Suppressor macrophage treated with lipopolysaccharide for 1 hour (primary cell): Measurements from ENCODE around the gene RBM26.

ENCODE experiments used
- DNase-seq, 3 donors: peaks; one replicate each; pipeline ENCODE4 v3.0.0-alpha.2; 2020 to 2022

The RBM26 gene

DNA sequence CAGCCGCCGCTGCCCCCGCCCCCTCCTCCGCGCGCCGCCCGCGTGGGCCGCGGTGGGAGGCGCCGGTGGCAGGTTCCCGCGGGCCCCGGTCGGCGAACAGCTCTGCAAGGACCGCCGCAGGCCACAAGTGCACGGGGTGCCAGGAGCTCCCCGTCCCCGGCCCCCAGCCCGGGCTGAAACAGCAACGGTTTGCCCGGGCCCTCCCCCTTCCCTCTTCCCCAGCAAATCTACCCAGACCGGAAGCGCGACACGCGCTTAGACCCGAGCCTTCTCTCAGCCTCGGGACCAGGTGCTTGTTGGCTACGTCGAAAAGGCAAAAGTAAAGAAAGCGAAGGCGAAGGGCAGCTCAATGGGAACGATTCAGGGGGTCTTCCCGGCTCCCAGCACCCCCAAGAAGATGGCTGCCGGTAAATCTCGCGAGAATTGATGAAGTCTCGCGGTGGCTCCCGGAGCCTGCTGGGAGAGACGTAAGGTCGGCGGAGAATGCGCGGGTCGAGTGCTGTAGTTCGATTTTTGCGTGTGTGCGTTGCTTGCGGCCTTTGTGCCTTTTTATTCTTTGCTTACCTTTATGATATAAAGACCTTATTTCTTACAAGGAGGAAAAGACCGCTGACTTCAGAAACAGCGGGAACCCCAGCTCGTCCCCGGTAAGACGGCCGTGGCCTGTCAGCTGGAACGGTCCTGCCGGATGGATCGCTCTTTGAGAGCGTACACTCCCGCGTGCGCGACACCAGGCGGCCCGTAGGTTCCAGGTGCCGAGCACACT lies at the start of gene RBM26:
Gene RBM26, minus strand, starts transcription at position 425 of the 766 bp plus-strand sequence. CDS start 481 bp downstream, outside the sequence.
- DNase-seq, result peak; percentile 95 to 98 (median 96)

GRCh38 chr13:79455331-79455730 lies 49.3 kb upstream of the RBM26 start:
- no peak for DNase-seq

GRCh38 chr13:79452239-79452913 lies 46.3 kb upstream of the RBM26 start:
- DNase-seq, result no peak

GRCh38 chr13:79451500-79451962 lies 45.5 kb upstream of the RBM26 start:
- DNase-seq, result peak; percentile 91 to 96 (median 92)

DNA sequence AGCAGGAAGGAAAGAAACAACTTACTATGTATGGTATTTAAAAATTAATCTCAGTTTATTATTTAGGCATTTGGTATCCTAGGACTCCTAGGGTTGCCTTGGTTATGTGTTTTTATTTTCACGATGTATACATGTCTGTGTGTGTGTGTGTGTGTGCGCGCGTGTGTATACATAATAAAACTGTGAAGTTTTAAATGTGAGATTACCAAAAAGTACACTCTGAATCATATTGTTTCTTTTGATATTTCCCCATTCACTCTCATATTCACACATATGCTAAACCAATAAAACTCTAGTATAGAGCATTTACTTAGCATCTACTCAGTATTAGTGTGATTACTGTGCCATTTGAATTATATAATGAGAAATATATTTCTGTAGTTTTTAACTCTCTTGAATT lies 44.1 kb upstream of the RBM26 start:
- DNase-seq, result no peak

- DNase-seq, result peak; percentile 28 to 54 (median 53)
Observed at GRCh38 chr13:79448413-79448812, 42.4 kb upstream of the RBM26 start.

- no peak for DNase-seq
Observed at GRCh38 chr13:79447741-79448140, 41.7 kb upstream of the RBM26 start.

- no peak for DNase-seq
Observed at GRCh38 chr13:79447141-79447540, 41.1 kb upstream of the RBM26 start.

DNA sequence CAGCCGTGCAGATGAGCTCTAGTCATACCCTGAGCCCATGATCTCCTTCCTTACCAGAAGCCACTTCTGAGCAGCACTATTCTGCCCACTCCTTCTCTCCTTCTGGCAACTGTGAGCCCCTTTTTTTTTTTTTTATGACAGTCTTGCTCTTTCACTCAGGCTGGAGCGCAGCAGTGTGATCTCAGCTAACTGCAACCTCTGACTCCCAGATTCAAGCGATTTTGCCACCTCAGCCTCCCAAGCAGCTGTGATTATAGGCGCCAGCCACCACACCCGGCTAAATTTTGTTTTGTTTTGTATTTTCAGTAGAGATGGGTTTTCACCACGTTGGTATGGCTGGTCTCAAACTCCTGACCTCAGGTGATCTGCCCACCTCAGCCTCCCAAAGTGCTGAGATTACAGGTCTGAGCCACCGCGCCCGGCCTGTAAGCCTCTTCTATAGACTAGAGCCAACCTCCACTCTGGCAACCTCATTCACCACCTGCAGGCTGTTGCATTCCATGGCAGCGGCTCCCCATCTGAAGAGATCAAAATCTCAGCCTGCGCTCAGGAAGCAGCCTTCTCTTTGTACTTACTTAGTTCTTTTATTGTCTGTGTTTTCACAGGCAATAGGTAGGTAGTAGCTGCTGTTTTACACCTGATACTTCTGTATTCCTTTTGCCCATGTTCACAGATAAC lies 40.1 kb upstream of the RBM26 start:
- no peak for DNase-seq

DNA sequence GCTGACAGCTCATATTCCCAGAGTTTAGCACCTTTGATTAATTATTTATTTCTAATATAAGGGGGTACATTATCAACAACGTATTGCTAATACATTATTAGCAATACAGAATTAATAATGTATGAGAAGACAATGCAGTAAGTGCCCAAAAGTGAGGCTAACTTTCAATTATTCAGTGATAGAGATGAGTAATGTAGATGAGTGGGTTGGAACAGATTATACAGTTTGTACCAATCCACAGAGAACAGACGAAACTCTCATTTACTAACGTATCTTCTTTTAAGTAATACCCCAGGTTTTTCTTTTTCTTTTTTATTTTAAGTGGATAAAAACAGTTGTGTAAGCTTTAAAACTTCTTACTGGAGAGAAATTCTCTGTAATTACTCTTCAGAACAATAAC lies 36.7 kb upstream of the RBM26 start:
- no peak for DNase-seq

- DNase-seq, result no peak
Observed at GRCh38 chr13:79442221-79442620, 36.2 kb upstream of the RBM26 start.

- DNase-seq, result no peak
Observed at GRCh38 chr13:79440958-79441528, 35.0 kb upstream of the RBM26 start.

DNA sequence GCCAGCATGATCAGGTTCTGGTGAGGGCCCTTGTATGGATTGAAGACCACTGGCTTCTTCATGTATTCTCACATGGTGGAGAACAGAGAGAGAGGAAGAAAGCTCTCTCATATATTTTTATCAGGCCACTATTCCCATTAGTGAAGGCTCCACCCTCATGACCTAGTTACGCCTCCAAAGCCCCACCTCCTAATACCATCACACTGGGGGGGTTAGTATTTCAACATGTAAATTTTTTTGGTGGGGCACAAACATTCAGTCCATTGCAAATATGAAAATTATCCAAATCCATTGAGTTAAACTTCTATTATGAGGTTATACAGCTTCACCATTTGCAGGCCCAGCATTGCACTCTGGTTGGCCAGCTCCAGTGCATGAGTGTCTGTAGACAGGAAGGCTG lies 33.2 kb upstream of the RBM26 start:
- DNase-seq, result no peak

- no peak for DNase-seq
Observed at GRCh38 chr13:79435561-79435990, 29.5 kb upstream of the RBM26 start.

DNA sequence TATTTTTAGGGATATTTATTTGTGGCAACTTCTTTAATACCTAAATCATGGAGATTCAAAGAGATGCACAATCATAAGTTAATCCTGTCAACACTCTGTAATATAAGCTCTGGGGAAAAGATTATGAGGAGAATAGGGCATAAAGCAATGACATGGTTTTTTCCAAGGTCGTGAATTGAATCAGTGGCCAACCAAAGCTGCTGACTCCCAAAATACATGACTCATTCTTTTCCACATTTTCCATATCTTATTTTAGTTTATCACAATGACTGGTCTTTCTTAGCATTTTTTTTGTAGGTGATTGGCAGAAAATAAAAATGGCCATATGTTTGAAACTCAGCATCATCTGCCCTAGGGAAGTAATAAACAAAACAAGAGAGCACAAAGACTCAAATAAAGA lies 28.5 kb upstream of the RBM26 start:
- no peak for DNase-seq

DNA sequence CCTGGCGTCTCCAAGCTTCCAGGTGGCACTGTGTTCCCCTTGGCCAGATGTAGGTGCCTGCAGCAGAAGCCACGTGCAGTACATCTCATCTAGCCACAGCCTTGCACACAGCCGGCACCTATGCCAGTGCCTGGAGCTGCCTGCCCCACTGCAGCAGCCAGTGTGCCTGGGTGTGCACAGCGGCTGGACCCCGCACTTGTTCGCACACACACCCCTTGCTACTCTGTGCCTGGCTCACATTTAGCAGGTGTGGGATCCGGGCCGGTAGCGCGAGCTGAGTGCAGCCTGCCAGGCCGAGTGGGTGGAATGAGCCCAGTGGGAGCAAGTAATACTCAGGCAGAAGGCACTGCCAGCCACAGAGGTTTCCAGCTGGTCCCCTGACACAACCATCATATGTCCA lies 26.9 kb upstream of the RBM26 start:
- DNase-seq, result no peak

GRCh38 chr13:79432086-79432485 lies 26.0 kb upstream of the RBM26 start:
- no peak for DNase-seq

- DNase-seq, result no peak
Observed at GRCh38 chr13:79429309-79429708, 23.3 kb upstream of the RBM26 start.

DNA sequence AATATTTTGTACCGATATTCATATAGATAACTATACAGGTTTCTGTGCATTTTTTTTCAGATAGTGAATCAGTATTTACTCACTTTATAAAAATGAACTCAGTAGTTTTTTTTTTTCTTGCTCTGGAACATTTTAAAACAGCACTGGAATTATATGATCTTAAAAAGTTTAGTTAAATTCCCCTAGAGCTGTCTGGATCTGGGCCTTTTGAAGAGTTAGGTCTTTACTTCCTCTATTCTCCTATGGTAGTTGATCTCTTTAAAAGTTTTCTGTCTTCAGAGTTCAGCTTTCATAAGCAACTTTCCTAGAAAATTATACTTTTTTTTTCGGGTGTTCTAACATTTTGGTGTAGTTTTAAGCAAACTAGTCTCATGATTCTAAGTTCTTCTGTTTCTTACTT lies 21.8 kb upstream of the RBM26 start:
- DNase-seq, result peak in 1 of 3 donors; percentile 11

GRCh38 chr13:79427265-79427664 lies 21.2 kb upstream of the RBM26 start:
- no peak for DNase-seq

DNA sequence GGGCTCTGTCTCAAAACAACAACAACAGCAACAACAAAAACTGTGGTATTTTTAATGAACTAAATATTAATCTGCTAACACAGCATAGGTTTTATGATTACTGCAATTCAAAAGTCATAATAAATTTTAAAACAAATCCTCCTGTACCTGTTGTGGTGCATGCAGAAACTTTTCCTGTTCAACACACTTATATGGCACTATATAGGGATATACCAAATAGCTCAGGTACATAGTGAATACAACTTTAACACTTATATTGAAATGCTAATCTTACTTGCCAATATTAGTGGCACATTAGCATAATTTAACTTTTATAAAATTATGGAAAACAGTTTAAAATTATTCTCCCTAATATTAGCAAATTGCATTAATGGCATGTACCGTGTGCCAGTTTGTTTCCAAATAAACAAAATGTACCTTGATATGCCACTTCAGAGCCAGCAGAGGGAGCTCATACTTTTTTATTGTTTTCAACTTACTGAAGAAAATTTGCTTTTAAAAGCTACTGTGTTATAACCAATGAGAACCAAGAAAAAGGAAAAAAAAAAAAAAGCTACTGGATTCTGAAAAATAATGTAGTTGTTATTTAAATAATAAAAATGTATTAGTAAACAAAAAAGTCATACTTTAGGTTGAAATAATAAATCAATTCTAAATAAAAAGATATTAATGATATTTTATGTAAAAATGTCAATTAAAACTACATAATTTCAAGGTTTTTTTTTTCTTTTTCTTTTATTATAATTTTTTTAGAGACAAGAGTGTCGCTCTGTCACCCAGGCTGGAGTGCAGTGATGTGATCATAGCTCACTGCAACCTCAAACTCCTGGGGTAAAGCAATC lies 18.0 kb upstream of the RBM26 start:
- peak; percentile 47 to 78 (median 74) for DNase-seq

- DNase-seq, result no peak
Observed at GRCh38 chr13:79423340-79423739, 17.3 kb upstream of the RBM26 start.
